Panc1 (cell line): ENCODE measurements around the gene RAX2. TPM values are rescaled to one million over a fixed set of nuclear protein-coding genes. Genes with fewer than 3 reads are reported as not detected.

Experiments used
- ATAC-seq: fragments of 200-7000 bp; cut with Tn5 transposase; 2 replicates; pipeline ENCODE4 v1.9.1; 2020; ENCODE audit warnings: mild to moderate bottlenecking, moderate library complexity
- BruUV-seq: library from RNA; stranded (reverse); fragments of 400-500 nt; replicated peaks from 2 replicates; lab custom pipeline; 2021; lab: Mats Ljungman, UMichigan
- CTCF ChIA-PET: fragments of 300-600 bp; sonication (Branson Sonifier 250); formaldehyde crosslinking; loops from one replicate; lab custom pipeline; 2022; ENCODE audit warnings: antibody characterized with exemption; lab: Charles Lee
- POLR2A ChIA-PET: fragments of 300-600 bp; sonication (Branson Sonifier 250); formaldehyde crosslinking; loops from one replicate; lab custom pipeline; 2022; ENCODE audit warnings: antibody characterized with exemption; lab: Charles Lee
- DNase-seq: peaks from one replicate; pipeline ENCODE4 v3.0.0-alpha.2; 2010; ENCODE audit warnings: low read depth, low spot score
- H3K27ac ChIP-seq: 2 replicates; pipeline ENCODE4 v1.5.1; 2011; ENCODE audit warnings: mild to moderate bottlenecking, low read length, inconsistent platforms
- H3K27me3 ChIP-seq: fragments of 200-500 bp; sonication (Bioruptor generic); 2 replicates; pipeline ENCODE4 v1.6.0; 2014; ENCODE audit warnings: low read length, inconsistent platforms; ENCODE audit not compliant: control insufficient read depth, insufficient read depth
- H3K36me3 ChIP-seq: fragments of 200-500 bp; sonication (Bioruptor generic); 2 replicates; pipeline ENCODE4 v1.5.1; 2014; ENCODE audit warnings: inconsistent platforms, mild to moderate bottlenecking, low read length, moderate library complexity; ENCODE audit not compliant: control insufficient read depth, insufficient read depth
- H3K4me1 ChIP-seq: 2 replicates; pipeline ENCODE4 v1.5.1; 2011; ENCODE audit warnings: inconsistent platforms, mild to moderate bottlenecking, low read length, moderate library complexity; ENCODE audit not compliant: control insufficient read depth, insufficient read depth
- H3K4me3 ChIP-seq, 2 experiments: 2 replicates each; pipeline ENCODE4 v1.5.1; 2011 to 2012; ENCODE audit warnings: low read depth in 2 of 2, low read length in 2 of 2, mild to moderate bottlenecking in 2 of 2, inconsistent platforms in 1 of 2, moderate library complexity in 1 of 2
- H3K9me3 ChIP-seq: fragments of 200-500 bp; sonication (Bioruptor generic); 2 replicates; pipeline ENCODE4 v1.5.1; 2014; ENCODE audit warnings: low read depth, mild to moderate bottlenecking, inconsistent platforms, low read length, moderate library complexity; ENCODE audit not compliant: control insufficient read depth, insufficient read depth
- CTCF ChIP-seq: fragments of 450-650 bp; IDR thresholded peaks from 2 replicates; pipeline ENCODE4 v1.5.1; 2017; ENCODE audit warnings: mild to moderate bottlenecking
- POLR2AphosphoS5 ChIP-seq: IDR thresholded peaks from 2 replicates; pipeline ENCODE4 v1.6.1; 2012; ENCODE audit warnings: mild to moderate bottlenecking, low read depth, low read length, moderate library complexity
- REST ChIP-seq, 2 experiments: IDR thresholded peaks; 2 replicates each; pipeline ENCODE4 v1.6.1; 2011 to 2012; ENCODE audit warnings: low read depth in 2 of 2, control low read depth in 1 of 2, low read length in 1 of 2, mild to moderate bottlenecking in 1 of 2, moderate library complexity in 1 of 2; ENCODE audit not compliant: insufficient read depth in 1 of 2
- SIN3A ChIP-seq: IDR thresholded peaks from 2 replicates; pipeline ENCODE4 v1.6.1; 2012; ENCODE audit warnings: low read depth, mild to moderate bottlenecking, low read length, moderate library complexity, borderline replicate concordance; ENCODE audit not compliant: insufficient read depth
- TCF7L2 ChIP-seq: IDR thresholded peaks from 2 replicates; pipeline ENCODE4 v1.6.1; 2011; ENCODE audit warnings: mild to moderate bottlenecking, low read depth, low read length, inconsistent platforms
- in situ Hi-C: cut with HindIII; loops from 2 replicates; pipeline ENCODE4 v1.10.0; 2016; ENCODE audit warnings: low sequenced_read_pairs, low pct_unique_long_range_greater_than_20kb
- intact Hi-C: fragments of 100-400 bp; cut with micrococcal nuclease; formaldehyde crosslinking; loops from one replicate; pipeline ENCODE4 v1.10.0; 2022; ENCODE audit not compliant: unreplicated experiment
- total RNA-seq: library from RNA; stranded (reverse); gene quantifications from one replicate; pipeline ENCODE4 v1.2.1, GENCODE V29; 2021; ENCODE audit not compliant: unreplicated experiment

RAX2 gene
- total RNA-seq, 1 experiment from 2014 or later = not detected

- no TSS peak for BruUV-seq
- in situ Hi-C loops (no loop called here), intact Hi-C loops (no loop called here)
- no peak for TF ChIP-seq POLR2AphosphoS5
- TF ChIP-seq TCF7L2 = no peak
- TF ChIP-seq REST (IDR thresholded peaks at IDR 0.05; ENCODE audit: insufficient read depth in 1 of 2, low read depth in 2 of 2, low read length in 1 of 2) = no peak
- TF ChIP-seq CTCF = no peak
- TF ChIP-seq SIN3A = no peak
- H3K27ac ChIP-seq = no peak overlapping the region
- ChIA-PET CTCF (no interaction called here), POLR2A (no interaction called here)
- H3K36me3 ChIP-seq = no peaks in the 10 kb centered on the region
- no peaks in the 10 kb centered on the region for H3K27me3 ChIP-seq
- no peak overlapping the region for H3K4me3 ChIP-seq
- no peaks in the 10 kb centered on the region for H3K4me1 ChIP-seq
- ATAC-seq (no peak), DNase-seq (no peak)
- H3K9me3 ChIP-seq = no peaks in the 10 kb centered on the region
Measured at GRCh38 chr19:3805859-3806258, 33.8 kb upstream of the RAX2 start.

- TF ChIP-seq REST (IDR thresholded peaks at IDR 0.05; ENCODE audit: insufficient read depth in 1 of 2, low read depth in 2 of 2, low read length in 1 of 2) (no peak), SIN3A (no peak), POLR2AphosphoS5 (no peak), CTCF (no peak), TCF7L2 (no peak)
- no TSS peak for BruUV-seq
- ATAC-seq (no peak), DNase-seq (no peak)
- Histone ChIP-seq H3K4me1 (no peaks in the 10 kb centered on the region), H3K27ac (no peak overlapping the region), H3K4me3 (no peak overlapping the region), H3K9me3 (no peaks in the 10 kb centered on the region), H3K36me3 (no peaks in the 10 kb centered on the region), H3K27me3 (no peaks in the 10 kb centered on the region)
- ChIA-PET POLR2A (no interaction called here), CTCF (no interaction called here)
- in situ Hi-C loops (no loop called here), intact Hi-C loops (no loop called here)
Measured at GRCh38 chr19:3804429-3804828, 32.4 kb upstream of the RAX2 start.
